GM12878 (cell line): ENCODE results near the gene CDK3. TPM values are rescaled to one million over a fixed set of nuclear protein-coding genes. Genes with fewer than 3 reads are reported as not detected.

Experiments
- ASH2L ChIP-seq: fragments of 300-600, 200-600 bp; sonication (generic); IDR thresholded peaks from 2 replicates; pipeline ENCODE4 v1.6.1; 2017; ENCODE audit warnings: low read depth, mild to moderate bottlenecking, borderline replicate concordance
- CBX3 ChIP-seq: fragments of 200-600 bp; sonication (generic); IDR thresholded peaks from 2 replicates; pipeline ENCODE4 v1.6.1; 2016; ENCODE audit warnings: low read depth, borderline replicate concordance
- CEBPZ ChIP-seq: fragments of 150-350 bp; IDR thresholded peaks from 2 replicates; pipeline ENCODE4 v1.6.1; 2016; ENCODE audit warnings: low read depth, low read length
- CHD1 ChIP-seq: IDR thresholded peaks from 2 replicates; pipeline ENCODE4 v1.6.1; 2012; ENCODE audit warnings: low read depth, low read length, improper control_type of control experiment
- CHD2 ChIP-seq: IDR thresholded peaks from 2 replicates; pipeline ENCODE4 v1.6.1; 2011; ENCODE audit warnings: low read depth, low read length, improper control_type of control experiment, borderline replicate concordance
- CREM ChIP-seq: IDR thresholded peaks from 2 replicates; pipeline ENCODE4 v1.6.1; 2014; ENCODE audit warnings: antibody characterized with exemption, low read depth
- DPF2 ChIP-seq: fragments of 450-650 bp; IDR thresholded peaks from 2 replicates; pipeline ENCODE4 v1.6.1; 2017; ENCODE audit warnings: mild to moderate bottlenecking
- EZH2 ChIP-seq: IDR thresholded peaks from 2 replicates; pipeline ENCODE4 v1.6.1; 2012; ENCODE audit warnings: low read depth, mild to moderate bottlenecking, control low read depth, inconsistent platforms, low read length, borderline replicate concordance; ENCODE audit not compliant: control insufficient read depth
- HCFC1 ChIP-seq: fragments of 150-350 bp; IDR thresholded peaks from 2 replicates; pipeline ENCODE4 v1.6.1; 2014; ENCODE audit warnings: low read length
- IRF3 ChIP-seq: fragments of 450-650 bp; IDR thresholded peaks from 2 replicates; pipeline ENCODE4 v1.6.1; 2014; ENCODE audit warnings: mild to moderate bottlenecking
- KDM1A ChIP-seq: fragments of 200-600 bp; sonication (generic); IDR thresholded peaks from 2 replicates; pipeline ENCODE4 v1.6.1; 2016; ENCODE audit warnings: borderline replicate concordance
- MEF2A ChIP-seq: IDR thresholded peaks from 2 replicates; pipeline ENCODE4 v1.6.1; 2011; ENCODE audit warnings: low read depth, mild to moderate bottlenecking, low read length, moderate library complexity; ENCODE audit not compliant: insufficient read depth
- MTA2 ChIP-seq: fragments of 450-650 bp; IDR thresholded peaks from 2 replicates; pipeline ENCODE4 v1.6.1; 2016; ENCODE audit warnings: low read depth, mild to moderate bottlenecking, moderate library complexity
- NFIC ChIP-seq: IDR thresholded peaks from 2 replicates; pipeline ENCODE4 v1.6.1; 2012; ENCODE audit warnings: low read depth, mild to moderate bottlenecking, inconsistent platforms, low read length, moderate library complexity
- NFYA ChIP-seq: IDR thresholded peaks from 2 replicates; pipeline ENCODE4 v1.6.1; 2011; ENCODE audit warnings: low read depth, mild to moderate bottlenecking, low read length, improper control_type of control experiment, borderline replicate concordance
- ZBTB11 ChIP-seq: fragments of 450-650 bp; formaldehyde crosslinking; IDR thresholded peaks from 2 replicates; pipeline ENCODE4 v1.5.0; 2022; ENCODE audit warnings: mild to moderate bottlenecking, missing genetic modification characterization
- polyA plus RNA-seq, 11 experiments: library from polyadenylated mRNA; depleted of rRNA in 4 of 11; unstranded in 6 of 11; stranded (reverse) in 5 of 11; fragments of >200 nt; fragmentation: Nextera tagmentation in 4 of 11; fragmentation: Illumina TruSeq in 1 of 11; extraction: Ambion mirVana in 4 of 11; extraction: Trizol in 1 of 11; gene quantifications; 1 replicate in 1 of 11; 2 replicates in 10 of 11; pipeline versions ENCODE4 v1.2.1 to v1.2.3, GENCODE V29; 2011 to 2016; ENCODE audit warnings: inconsistent platforms in 2 of 11, missing spikeins in 2 of 11, low read depth in 1 of 11
- total RNA-seq, 4 experiments: library from RNA; depleted of rRNA in 3 of 4; stranded (reverse); fragments of >200 nt in 3 of 4; fragmentation: Illumina TruSeq in 1 of 4; extraction: Trizol in 1 of 4; gene quantifications; 2 replicates each; pipeline versions ENCODE4 v1.2.1 to v1.2.3, GENCODE V29; 2013 to 2021
- TF ChIP-seq, protein P1 (sequence below): fragments of 150-350 bp; IDR thresholded peaks from 2 replicates; pipeline ENCODE4 v1.6.1; 2014; ENCODE audit warnings: mild to moderate bottlenecking, low read depth, low read length
- TF ChIP-seq, protein P2 (sequence below): fragments of 450-650 bp; IDR thresholded peaks from 2 replicates; pipeline ENCODE4 v1.6.1; 2017; ENCODE audit warnings: mild to moderate bottlenecking, low read depth, inconsistent platforms; ENCODE audit not compliant: poor library complexity, severe bottlenecking

CDK3 gene
- total and polyA plus RNA-seq, 10 of the 15 experiments (the other 5 are each of a cell fraction or from before 2014, with no cell fraction given): 1.1 to 7.1 (median 4.2) TPM

DNA sequence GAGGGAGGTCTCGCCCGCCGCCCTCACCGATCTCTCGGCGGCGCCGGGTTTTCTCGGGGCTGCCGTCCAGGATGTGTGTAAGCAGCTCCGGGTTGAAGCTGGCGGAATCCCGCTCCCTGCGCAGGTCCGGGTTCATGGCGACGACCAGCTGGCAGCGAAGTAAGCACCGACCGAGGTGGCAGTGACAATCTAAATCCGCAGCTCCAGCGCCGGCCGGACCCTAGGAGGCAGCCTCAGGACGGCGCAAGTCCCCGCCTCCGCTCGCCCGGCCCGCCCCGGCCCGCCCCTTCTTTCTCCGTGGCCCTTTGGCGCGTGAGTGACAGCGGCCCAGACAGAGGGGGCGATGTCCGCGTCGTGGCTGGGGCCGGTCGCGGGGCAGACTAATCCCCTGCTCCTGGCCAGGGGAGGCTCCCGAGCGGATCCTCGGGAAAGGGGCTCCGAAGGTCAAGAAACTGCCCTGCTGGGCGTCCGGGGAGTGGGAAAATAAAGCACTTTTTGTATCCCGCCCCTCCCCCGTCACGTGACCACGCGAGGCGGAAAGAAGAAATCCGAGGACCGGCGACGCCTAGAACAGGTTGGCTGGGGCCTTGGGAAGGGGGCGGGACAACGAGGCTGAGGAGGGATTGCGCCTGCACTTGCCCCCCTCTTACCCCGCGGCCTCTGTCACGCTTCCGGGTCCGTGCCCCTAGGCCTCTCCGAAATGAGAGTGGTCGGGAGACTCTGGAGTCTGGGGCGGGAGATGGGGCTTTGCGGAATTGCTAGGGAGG lies 21.5 kb upstream of the CDK3 start, which contains the start of the genes ACOX1 and TEN1 (continued):
- TF ChIP-seq, protein P1, sequence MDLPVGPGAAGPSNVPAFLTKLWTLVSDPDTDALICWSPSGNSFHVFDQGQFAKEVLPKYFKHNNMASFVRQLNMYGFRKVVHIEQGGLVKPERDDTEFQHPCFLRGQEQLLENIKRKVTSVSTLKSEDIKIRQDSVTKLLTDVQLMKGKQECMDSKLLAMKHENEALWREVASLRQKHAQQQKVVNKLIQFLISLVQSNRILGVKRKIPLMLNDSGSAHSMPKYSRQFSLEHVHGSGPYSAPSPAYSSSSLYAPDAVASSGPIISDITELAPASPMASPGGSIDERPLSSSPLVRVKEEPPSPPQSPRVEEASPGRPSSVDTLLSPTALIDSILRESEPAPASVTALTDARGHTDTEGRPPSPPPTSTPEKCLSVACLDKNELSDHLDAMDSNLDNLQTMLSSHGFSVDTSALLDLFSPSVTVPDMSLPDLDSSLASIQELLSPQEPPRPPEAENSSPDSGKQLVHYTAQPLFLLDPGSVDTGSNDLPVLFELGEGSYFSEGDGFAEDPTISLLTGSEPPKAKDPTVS: no peak
- TF ChIP-seq IRF3 (0 out of 2 replicates have a peak, but pooled peaks have one; percentile 43), HCFC1 (0 out of 2 replicates have a peak, but pooled peaks have one; percentile 48), MEF2A (no peak), KDM1A (no peak), EZH2 (no peak), NFYA (no peak), ZBTB11 (peak; percentile 65), CHD1 (no peak), CHD2 (peak; percentile 31; the same call in 1 of the 2 replicates), CBX3 (no peak), DPF2 (peak; percentile 97), CREM (peak; percentile 42; the same call in 1 of the 2 replicates), CEBPZ (no peak), ASH2L (no peak), NFIC (no peak), MTA2 (no peak)
- TF ChIP-seq, protein P2, sequence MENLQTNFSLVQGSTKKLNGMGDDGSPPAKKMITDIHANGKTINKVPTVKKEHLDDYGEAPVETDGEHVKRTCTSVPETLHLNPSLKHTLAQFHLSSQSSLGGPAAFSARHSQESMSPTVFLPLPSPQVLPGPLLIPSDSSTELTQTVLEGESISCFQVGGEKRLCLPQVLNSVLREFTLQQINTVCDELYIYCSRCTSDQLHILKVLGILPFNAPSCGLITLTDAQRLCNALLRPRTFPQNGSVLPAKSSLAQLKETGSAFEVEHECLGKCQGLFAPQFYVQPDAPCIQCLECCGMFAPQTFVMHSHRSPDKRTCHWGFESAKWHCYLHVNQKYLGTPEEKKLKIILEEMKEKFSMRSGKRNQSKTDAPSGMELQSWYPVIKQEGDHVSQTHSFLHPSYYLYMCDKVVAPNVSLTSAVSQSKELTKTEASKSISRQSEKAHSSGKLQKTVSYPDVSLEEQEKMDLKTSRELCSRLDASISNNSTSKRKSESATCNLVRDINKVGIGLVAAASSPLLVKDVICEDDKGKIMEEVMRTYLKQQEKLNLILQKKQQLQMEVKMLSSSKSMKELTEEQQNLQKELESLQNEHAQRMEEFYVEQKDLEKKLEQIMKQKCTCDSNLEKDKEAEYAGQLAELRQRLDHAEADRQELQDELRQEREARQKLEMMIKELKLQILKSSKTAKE: peak; percentile 63
